NOMO-1 treated with dmso at 0.1 percent for 144 hours (cell line): ENCODE measurements around the gene CAPNS2.
"Not testable (repeated sequence)": the region's sequence is repeated elsewhere in the genome, so short reads cannot be mapped to it uniquely, and the experiment has no call there.

ENCODE experiments used
- DNase-seq: peaks from one replicate; lab custom pipeline; 2025; ENCODE audit not compliant: unreplicated experiment; lab: John Stamatoyannopoulos, UW

Gene CAPNS2

GRCh38 chr16:55567382-55567781 is 898 bp downstream of the CAPNS2 start:
- DNase-seq, result no peak

- no peak for DNase-seq
These were observed 1.7 kb downstream of the CAPNS2 start for GRCh38 chr16:55568207-55568606.

- no peak for DNase-seq
These were observed 2.5 kb downstream of the CAPNS2 start for GRCh38 chr16:55569025-55569424.

GRCh38 chr16:55570159-55570558 is 3.7 kb downstream of the CAPNS2 start:
- no peak for DNase-seq

- no peak for DNase-seq
These were observed 4.9 kb downstream of the CAPNS2 start for GRCh38 chr16:55571191-55571897.

- no peak for DNase-seq
These were observed 6.0 kb downstream of the CAPNS2 start for GRCh38 chr16:55572439-55572838.

- DNase-seq, result peak; percentile 43
These were observed 8.3 kb downstream of the CAPNS2 start for GRCh38 chr16:55574811-55575210.

- DNase-seq, result no peak
These were observed 9.0 kb downstream of the CAPNS2 start for GRCh38 chr16:55575496-55575895.

GRCh38 chr16:55576384-55576783 is 9.9 kb downstream of the CAPNS2 start:
- DNase-seq, result no peak

GRCh38 chr16:55577887-55578286 is 11.4 kb downstream of the CAPNS2 start:
- DNase-seq, result peak; percentile 25

GRCh38 chr16:55585631-55586030 is 19.1 kb downstream of the CAPNS2 start:
- no peak for DNase-seq

GRCh38 chr16:55588799-55589198 is 22.3 kb downstream of the CAPNS2 start:
- DNase-seq, result no peak

- no peak for DNase-seq
These were observed 25.8 kb downstream of the CAPNS2 start for GRCh38 chr16:55592306-55592705.

GRCh38 chr16:55597928-55598327 is 31.4 kb downstream of the CAPNS2 start:
- no peak for DNase-seq

- DNase-seq, result no peak
These were observed 39.4 kb downstream of the CAPNS2 start for GRCh38 chr16:55605754-55606336.

GRCh38 chr16:55613613-55614335 is 47.3 kb downstream of the CAPNS2 start:
- no peak for DNase-seq

GRCh38 chr16:55615071-55615470 is 48.6 kb downstream of the CAPNS2 start:
- DNase-seq, result no peak

- not testable (repeated sequence) for DNase-seq
These were observed 49.2 kb downstream of the CAPNS2 start for GRCh38 chr16:55615670-55616069.
